Trophoblast cell (in vitro differentiated cells and primary cell): ENCODE data around the gene TCF23.
"Not testable (repeated sequence)": the region's sequence is repeated elsewhere in the genome, so short reads cannot be mapped to it uniquely, and the experiment has no call there.

Experiments
- DNase-seq, 2 donors: peaks; one replicate each; pipeline ENCODE4 v3.0.0-alpha.2; 2016
- H2AFZ ChIP-seq: 2 replicates; pipeline ENCODE4 v1.6.1; 2013; ENCODE audit warnings: low read length, moderate library complexity, mild to moderate bottlenecking; ENCODE audit not compliant: insufficient read depth, poor library complexity
- H2AK5ac ChIP-seq: 2 replicates; pipeline ENCODE4 v1.6.1; 2013; ENCODE audit warnings: mild to moderate bottlenecking, low read length
- H2BK120ac ChIP-seq: 2 replicates; pipeline ENCODE4 v1.6.1; 2013; ENCODE audit warnings: low read length, mild to moderate bottlenecking, moderate library complexity; ENCODE audit not compliant: insufficient read depth, poor library complexity
- H2BK12ac ChIP-seq: 2 replicates; pipeline ENCODE4 v1.6.1; 2013; ENCODE audit warnings: mild to moderate bottlenecking, low read length, moderate library complexity
- H2BK5ac ChIP-seq: 2 replicates; pipeline ENCODE4 v1.6.1; 2013; ENCODE audit warnings: low read length, low read depth, moderate library complexity, mild to moderate bottlenecking; ENCODE audit not compliant: poor library complexity
- H3K14ac ChIP-seq: 2 replicates; pipeline ENCODE4 v1.6.1; 2013; ENCODE audit warnings: mild to moderate bottlenecking, low read length
- H3K18ac ChIP-seq: 2 replicates; pipeline ENCODE4 v1.6.1; 2013; ENCODE audit warnings: mild to moderate bottlenecking, low read length
- H3K23ac ChIP-seq: 2 replicates; pipeline ENCODE4 v1.6.1; 2013; ENCODE audit warnings: low read length
- H3K27ac ChIP-seq: 2 replicates; pipeline ENCODE4 v1.5.1; 2013; ENCODE audit warnings: low read depth, mild to moderate bottlenecking, inconsistent platforms, low read length, moderate library complexity
- H3K27me3 ChIP-seq: 2 replicates; pipeline ENCODE4 v1.6.1; 2013; ENCODE audit warnings: inconsistent platforms, mild to moderate bottlenecking, low read length, moderate library complexity; ENCODE audit not compliant: insufficient read depth
- H3K36me3 ChIP-seq, 2 experiments: 1 replicate in 1 of 2; 2 replicates in 1 of 2; pipeline ENCODE4 v1.6.1; 2013; ENCODE audit warnings: low read length in 2 of 2, mild to moderate bottlenecking in 2 of 2, moderate library complexity in 1 of 2; ENCODE audit not compliant: insufficient read depth in 2 of 2, control insufficient read depth in 1 of 2
- H3K4ac ChIP-seq: 2 replicates; pipeline ENCODE4 v1.6.1; 2013; ENCODE audit warnings: low read depth, mild to moderate bottlenecking, low read length, moderate library complexity
- H3K4me1 ChIP-seq, 2 experiments: 1 replicate in 1 of 2; 2 replicates in 1 of 2; pipeline ENCODE4 v1.6.1; 2013; ENCODE audit warnings: low read length in 2 of 2, mild to moderate bottlenecking in 2 of 2, moderate library complexity in 1 of 2; ENCODE audit not compliant: insufficient read depth in 2 of 2, control insufficient read depth in 1 of 2
- H3K4me2 ChIP-seq: 2 replicates; pipeline ENCODE4 v1.6.1; 2013; ENCODE audit warnings: inconsistent platforms, mild to moderate bottlenecking, low read length, moderate library complexity
- H3K4me3 ChIP-seq: 2 replicates; pipeline ENCODE4 v1.5.1; 2013; ENCODE audit warnings: mild to moderate bottlenecking, low read depth, low read length, inconsistent platforms
- H3K79me1 ChIP-seq: one replicate; pipeline ENCODE4 v1.6.1; 2013; ENCODE audit warnings: low read length
- H3K79me2 ChIP-seq: 2 replicates; pipeline ENCODE4 v1.6.1; 2013; ENCODE audit warnings: low read length, mild to moderate bottlenecking; ENCODE audit not compliant: control insufficient read depth, insufficient read depth, poor library complexity
- H3K9ac ChIP-seq: 2 replicates; pipeline ENCODE4 v1.6.1; 2013; ENCODE audit warnings: mild to moderate bottlenecking, low read length
- H3K9me3 ChIP-seq: 2 replicates; pipeline ENCODE4 v1.6.1; 2013; ENCODE audit warnings: low read depth, mild to moderate bottlenecking, control low read depth, inconsistent platforms, low read length; ENCODE audit not compliant: insufficient read depth
- H4K12ac ChIP-seq: 2 replicates; pipeline ENCODE4 v1.6.1; 2013; ENCODE audit warnings: low read depth, mild to moderate bottlenecking, low read length, moderate library complexity
- H4K8ac ChIP-seq: 2 replicates; pipeline ENCODE4 v1.6.1; 2013; ENCODE audit warnings: low read depth, mild to moderate bottlenecking, low read length, moderate library complexity
- H4K91ac ChIP-seq: one replicate; pipeline ENCODE4 v1.6.1; 2013; ENCODE audit warnings: low read depth, mild to moderate bottlenecking, low read length, moderate library complexity
- WGBS: extraction: QIAGEN DNeasy Blood & Tissue Kit; methylation state at CpG from one replicate; pipeline ENCODE4 v1.1.7; 2013; ENCODE audit warnings: missing lambda C conversion rate; ENCODE audit not compliant: insufficient read length, insufficient coverage; ENCODE audit errors: extremely low coverage; 5-methylcytosine and 5-hydroxymethylcytosine counted together

TCF23 gene

DNA sequence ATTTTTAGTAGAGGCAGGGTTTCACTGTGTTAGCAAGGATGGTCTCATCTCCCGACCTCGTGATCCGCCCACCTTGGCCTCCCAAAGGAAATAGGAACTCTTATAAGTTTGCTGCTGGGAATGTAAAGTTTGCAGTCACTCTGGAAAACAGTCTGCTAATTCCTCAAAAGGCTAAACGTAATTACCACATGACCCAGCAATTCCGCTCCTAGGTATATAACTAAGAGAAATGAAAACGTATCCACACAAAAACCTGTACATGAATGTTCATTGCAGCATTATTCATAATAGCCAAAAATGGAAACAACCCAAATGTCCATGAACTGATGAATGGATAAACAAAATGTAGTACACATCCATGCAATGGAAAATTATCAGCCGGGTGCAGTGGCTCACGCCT is 41.2 kb downstream of the TCF23 start:
- Histone ChIP-seq H3K14ac (no peak overlapping the region), H4K8ac (no peak overlapping the region), H2AFZ (no peak overlapping the region), H3K4ac (no peak overlapping the region), H4K12ac (no peak overlapping the region), H3K4me3 (no peak overlapping the region), H3K9ac (no peak overlapping the region), H3K27ac (no peak overlapping the region), H3K18ac (no peak overlapping the region), H3K23ac (no peak overlapping the region), H4K91ac (no peak overlapping the region), H3K27me3 (no peaks in the 10 kb centered on the region), H2BK5ac (no peak overlapping the region), H3K79me1 (no peaks in the 10 kb centered on the region), H2AK5ac (no peak overlapping the region), H3K79me2 (no peaks in the 10 kb centered on the region), H3K4me1 (peaks cover 0 to 2% of the 10 kb centered on the region in 2 experiments), H3K4me2 (no peak overlapping the region), H3K9me3 (no peaks in the 10 kb centered on the region), H3K36me3 (no peaks in the 10 kb centered on the region), H2BK12ac (no peak overlapping the region), H2BK120ac (no peak overlapping the region)
- DNase-seq, result no peak
- no CpG with 5 or more reads among the region's 8 CpGs for WGBS

DNA sequence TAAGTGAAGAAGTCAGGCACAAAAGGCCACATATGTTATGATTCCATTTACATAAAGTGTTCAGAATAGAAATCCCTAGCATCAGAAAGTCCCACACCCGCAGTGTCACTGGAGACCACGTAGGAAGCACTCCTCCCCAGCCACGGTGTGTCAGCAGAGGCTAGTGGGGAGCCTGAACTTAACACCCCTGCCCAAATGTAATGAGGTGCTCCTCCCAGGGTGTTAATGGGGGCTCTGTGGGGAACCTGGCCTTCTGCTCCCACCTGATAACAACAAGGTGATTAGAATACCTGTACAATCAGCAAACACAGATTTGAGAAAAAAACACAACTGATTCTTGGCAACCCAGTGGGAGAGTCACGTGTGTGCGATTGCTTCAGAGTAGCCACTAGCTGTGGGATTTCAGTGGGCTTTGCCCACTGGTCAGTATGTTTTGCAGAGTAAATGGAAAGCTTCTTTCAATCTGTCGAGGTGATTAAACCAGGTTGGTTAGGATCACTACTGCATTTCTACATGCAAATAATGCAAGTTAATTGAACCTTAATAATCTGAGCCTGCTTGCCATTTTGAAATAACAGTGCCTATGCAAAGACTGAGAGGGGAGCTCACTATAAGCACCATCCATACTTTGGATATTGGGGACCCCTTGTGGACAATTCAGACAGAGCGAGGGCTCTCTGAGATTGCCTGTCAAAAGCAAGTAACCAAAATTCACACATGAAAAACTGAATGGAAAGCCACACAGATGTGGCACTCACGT is 42.4 kb downstream of the TCF23 start:
- H2BK12ac ChIP-seq, result no peak overlapping the region
- DNase-seq, result peak in 1 of 2 donors; percentile 43
- H3K79me2 ChIP-seq, result no peaks in the 10 kb centered on the region
- no peaks in the 10 kb centered on the region for H3K79me1 ChIP-seq
- no peak overlapping the region for H3K4me2 ChIP-seq
- no CpG with 5 or more reads among the region's 8 CpGs for WGBS
- no peak overlapping the region for H3K23ac ChIP-seq
- no peak overlapping the region for H3K4me3 ChIP-seq
- H4K91ac ChIP-seq, result no peak overlapping the region
- no peak overlapping the region for H3K18ac ChIP-seq
- no peak overlapping the region for H2AFZ ChIP-seq
- no peak overlapping the region for H4K12ac ChIP-seq
- no peak overlapping the region for H3K9ac ChIP-seq
- no peaks in the 10 kb centered on the region for H3K4me1 ChIP-seq
- no peak overlapping the region for H4K8ac ChIP-seq
- H3K27ac ChIP-seq, result no peak overlapping the region
- no peaks in the 10 kb centered on the region for H3K36me3 ChIP-seq
- H2BK120ac ChIP-seq, result no peak overlapping the region
- no peak overlapping the region for H2AK5ac ChIP-seq
- H3K27me3 ChIP-seq, result no peaks in the 10 kb centered on the region
- no peaks in the 10 kb centered on the region for H3K9me3 ChIP-seq
- H3K4ac ChIP-seq, result no peak overlapping the region
- H3K14ac ChIP-seq, result no peak overlapping the region
- H2BK5ac ChIP-seq, result peak overlapping the region; percentile 17

GRCh38 chr2:27194538-27195354 is 45.9 kb downstream of the TCF23 start:
- no peak for DNase-seq
- Histone ChIP-seq H2BK120ac (no peak overlapping the region), H2BK12ac (no peak overlapping the region), H3K4ac (no peak overlapping the region), H3K27me3 (no peaks in the 10 kb centered on the region), H3K4me3 (no peak overlapping the region), H3K27ac (no peak overlapping the region), H4K8ac (no peak overlapping the region), H3K4me1 (peaks cover 7 to 12% of the 10 kb centered on the region in 2 experiments), H2AFZ (no peak overlapping the region), H3K18ac (no peak overlapping the region), H3K79me2 (no peaks in the 10 kb centered on the region), H4K91ac (no peak overlapping the region), H3K36me3 (peaks cover 4 to 6% of the 10 kb centered on the region in 2 experiments), H3K23ac (no peak overlapping the region), H3K14ac (no peak overlapping the region), H3K9me3 (no peaks in the 10 kb centered on the region), H3K4me2 (no peak overlapping the region), H3K79me1 (peaks cover 6% of the 10 kb centered on the region), H2BK5ac (no peak overlapping the region), H3K9ac (no peak overlapping the region), H2AK5ac (no peak overlapping the region), H4K12ac (no peak overlapping the region)
- no CpG with 5 or more reads among the region's 17 CpGs for WGBS

DNA sequence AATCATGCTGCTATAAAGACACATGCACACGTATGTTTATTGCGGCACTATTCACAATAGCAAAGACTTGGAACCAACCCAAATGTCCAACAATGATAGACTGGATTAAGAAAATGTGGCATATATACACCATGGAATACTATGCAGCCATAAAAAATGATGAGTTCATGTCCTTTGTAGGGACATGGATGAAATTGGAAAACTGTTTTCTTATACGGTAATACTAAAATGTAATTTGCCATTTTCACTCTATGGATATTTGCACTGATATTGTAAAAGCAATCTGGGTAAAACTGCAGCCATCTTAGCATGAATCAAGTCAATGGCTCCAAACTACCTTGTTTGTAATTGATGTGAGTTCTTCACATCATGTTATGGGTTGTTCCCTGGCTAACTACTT is 47.0 kb downstream of the TCF23 start:
- not testable (repeated sequence) for H3K27ac ChIP-seq, H3K4me2 ChIP-seq, H3K23ac ChIP-seq, H3K79me2 ChIP-seq, H3K9me3 ChIP-seq, H4K8ac ChIP-seq, H3K9ac ChIP-seq, H2AK5ac ChIP-seq, H2BK5ac ChIP-seq, H3K27me3 ChIP-seq, H4K91ac ChIP-seq, H3K4ac ChIP-seq, H3K14ac ChIP-seq, H2BK120ac ChIP-seq, H2AFZ ChIP-seq, DNase-seq, H3K4me3 ChIP-seq, H3K79me1 ChIP-seq, H2BK12ac ChIP-seq, H3K18ac ChIP-seq, H4K12ac ChIP-seq
- Histone ChIP-seq H3K4me1 (peaks cover 7 to 12% of the 10 kb centered on the region in 2 experiments), H3K36me3 (peaks cover 12 to 15% of the 10 kb centered on the region in 2 experiments)
- no CpG with 5 or more reads among the region's 3 CpGs for WGBS
